GM23338 (cell line): ENCODE data around the gene GNAS.

Experiments used
- CTCF ChIP-seq, 2 experiments: fragments of 200-600 bp in 1 of 2; sonication (generic) in 1 of 2; conservative IDR thresholded peaks; 2 replicates each; pipeline versions ENCODE4 v1.5.1 to v1.6.1; 2016 to 2017; ENCODE audit warnings: antibody characterized with exemption in 2 of 2, low read depth in 2 of 2, mild to moderate bottlenecking in 2 of 2, moderate library complexity in 1 of 2
- EZH2 ChIP-seq: fragments of 200-600 bp; sonication (generic); IDR thresholded peaks from one replicate; pipeline ENCODE4 v1.8.0; 2017; ENCODE audit warnings: antibody characterized with exemption, mild to moderate bottlenecking, low read depth; ENCODE audit not compliant: unreplicated experiment
- EZH2phosphoT487 ChIP-seq: fragments of 200-600 bp; sonication (generic); IDR thresholded peaks from one replicate; pipeline ENCODE4 v1.8.1; 2018; ENCODE audit warnings: antibody characterized with exemption; ENCODE audit not compliant: unreplicated experiment
- POLR2AphosphoS5 ChIP-seq: IDR thresholded peaks from 2 replicates; pipeline ENCODE4 v1.6.1; 2016; ENCODE audit warnings: antibody characterized with exemption, low read depth
- TF ChIP-seq, protein P1 (sequence below): IDR thresholded peaks from one replicate; pipeline ENCODE4 v1.6.1; 2018; ENCODE audit warnings: antibody characterized with exemption; ENCODE audit not compliant: unreplicated experiment

DNA sequence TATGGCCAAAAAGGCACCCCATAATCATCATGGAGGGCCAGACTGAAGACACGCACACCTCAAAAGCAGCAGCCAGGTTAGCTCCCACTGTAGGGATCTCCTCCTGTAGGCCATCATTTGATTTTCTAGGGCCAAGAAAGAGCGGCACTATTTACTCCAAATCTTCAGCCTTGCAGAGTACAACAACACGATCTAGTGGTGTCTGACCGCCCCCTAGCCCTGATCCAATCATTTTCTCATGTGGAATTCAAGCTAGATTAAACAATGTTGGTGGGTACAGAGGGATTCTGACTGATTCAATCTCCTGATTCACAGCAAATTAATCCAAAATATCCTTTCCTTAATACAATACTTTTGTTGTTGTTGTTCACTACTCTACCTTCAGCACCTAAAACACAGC lies 14.3 kb upstream of the GNAS start:
- TF ChIP-seq CTCF (conservative IDR thresholded peaks at IDR 0.05; ENCODE audit: low read depth in 2 of 2) (peak; percentile 27 to 57; a peak in 3 of 4 replicates), EZH2phosphoT487 (no peak), EZH2 (no peak), POLR2AphosphoS5 (no peak)
- TF ChIP-seq, protein P1, sequence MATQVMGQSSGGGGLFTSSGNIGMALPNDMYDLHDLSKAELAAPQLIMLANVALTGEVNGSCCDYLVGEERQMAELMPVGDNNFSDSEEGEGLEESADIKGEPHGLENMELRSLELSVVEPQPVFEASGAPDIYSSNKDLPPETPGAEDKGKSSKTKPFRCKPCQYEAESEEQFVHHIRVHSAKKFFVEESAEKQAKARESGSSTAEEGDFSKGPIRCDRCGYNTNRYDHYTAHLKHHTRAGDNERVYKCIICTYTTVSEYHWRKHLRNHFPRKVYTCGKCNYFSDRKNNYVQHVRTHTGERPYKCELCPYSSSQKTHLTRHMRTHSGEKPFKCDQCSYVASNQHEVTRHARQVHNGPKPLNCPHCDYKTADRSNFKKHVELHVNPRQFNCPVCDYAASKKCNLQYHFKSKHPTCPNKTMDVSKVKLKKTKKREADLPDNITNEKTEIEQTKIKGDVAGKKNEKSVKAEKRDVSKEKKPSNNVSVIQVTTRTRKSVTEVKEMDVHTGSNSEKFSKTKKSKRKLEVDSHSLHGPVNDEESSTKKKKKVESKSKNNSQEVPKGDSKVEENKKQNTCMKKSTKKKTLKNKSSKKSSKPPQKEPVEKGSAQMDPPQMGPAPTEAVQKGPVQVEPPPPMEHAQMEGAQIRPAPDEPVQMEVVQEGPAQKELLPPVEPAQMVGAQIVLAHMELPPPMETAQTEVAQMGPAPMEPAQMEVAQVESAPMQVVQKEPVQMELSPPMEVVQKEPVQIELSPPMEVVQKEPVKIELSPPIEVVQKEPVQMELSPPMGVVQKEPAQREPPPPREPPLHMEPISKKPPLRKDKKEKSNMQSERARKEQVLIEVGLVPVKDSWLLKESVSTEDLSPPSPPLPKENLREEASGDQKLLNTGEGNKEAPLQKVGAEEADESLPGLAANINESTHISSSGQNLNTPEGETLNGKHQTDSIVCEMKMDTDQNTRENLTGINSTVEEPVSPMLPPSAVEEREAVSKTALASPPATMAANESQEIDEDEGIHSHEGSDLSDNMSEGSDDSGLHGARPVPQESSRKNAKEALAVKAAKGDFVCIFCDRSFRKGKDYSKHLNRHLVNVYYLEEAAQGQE = no peak
